Measurements from ENCODE around the gene NBL1. TPM values are rescaled to one million over a fixed set of nuclear protein-coding genes. Genes with fewer than 3 reads are reported as not detected.
"Not testable (repeated sequence)": the region's sequence is repeated elsewhere in the genome, so short reads cannot be mapped to it uniquely, and the experiment has no call there.

NBL1 gene
- total and polyA plus RNA-seq, 7 donors, result 64.1 to 394 (median 128) TPM

DNA sequence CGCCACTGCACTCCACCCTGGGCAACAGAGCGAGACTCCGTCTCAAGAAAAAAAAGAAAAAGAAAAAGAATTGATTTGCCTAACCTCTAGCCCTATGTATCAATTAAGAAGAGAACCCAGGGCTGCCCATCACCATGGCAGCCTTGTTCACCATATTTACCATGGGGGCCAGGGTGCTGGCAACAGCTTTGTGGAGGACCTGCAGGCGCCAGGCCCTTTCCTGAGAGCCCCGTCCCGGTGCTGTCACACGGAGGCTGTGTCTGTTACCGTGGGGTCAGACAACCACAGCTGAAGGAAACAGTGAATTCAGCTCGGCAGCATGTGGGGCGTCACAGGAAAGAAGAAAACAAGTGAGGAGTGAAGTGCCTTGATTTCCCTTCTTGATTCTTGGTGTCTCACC is 6.5 kb upstream of the NBL1 start:
- Histone ChIP-seq H3K27ac (no peak overlapping the region), H3K4me3 (no peak overlapping the region), H3K4me1 (peaks cover 0 to 6% (median 0%) of the 10 kb centered on the region in 4 donors), H3K9me3 (no peaks in the 10 kb centered on the region), H3K27me3 (no peaks in the 10 kb centered on the region), H3K36me3 (no peaks in the 10 kb centered on the region)
- no peak for TF ChIP-seq POLR2A (IDR thresholded peaks at IDR 0.05)
- TF ChIP-seq EP300 (IDR thresholded peaks at IDR 0.05), result no peak
- no peak for TF ChIP-seq POLR2AphosphoS5 (IDR thresholded peaks at IDR 0.05)
- TF ChIP-seq, protein P1, sequence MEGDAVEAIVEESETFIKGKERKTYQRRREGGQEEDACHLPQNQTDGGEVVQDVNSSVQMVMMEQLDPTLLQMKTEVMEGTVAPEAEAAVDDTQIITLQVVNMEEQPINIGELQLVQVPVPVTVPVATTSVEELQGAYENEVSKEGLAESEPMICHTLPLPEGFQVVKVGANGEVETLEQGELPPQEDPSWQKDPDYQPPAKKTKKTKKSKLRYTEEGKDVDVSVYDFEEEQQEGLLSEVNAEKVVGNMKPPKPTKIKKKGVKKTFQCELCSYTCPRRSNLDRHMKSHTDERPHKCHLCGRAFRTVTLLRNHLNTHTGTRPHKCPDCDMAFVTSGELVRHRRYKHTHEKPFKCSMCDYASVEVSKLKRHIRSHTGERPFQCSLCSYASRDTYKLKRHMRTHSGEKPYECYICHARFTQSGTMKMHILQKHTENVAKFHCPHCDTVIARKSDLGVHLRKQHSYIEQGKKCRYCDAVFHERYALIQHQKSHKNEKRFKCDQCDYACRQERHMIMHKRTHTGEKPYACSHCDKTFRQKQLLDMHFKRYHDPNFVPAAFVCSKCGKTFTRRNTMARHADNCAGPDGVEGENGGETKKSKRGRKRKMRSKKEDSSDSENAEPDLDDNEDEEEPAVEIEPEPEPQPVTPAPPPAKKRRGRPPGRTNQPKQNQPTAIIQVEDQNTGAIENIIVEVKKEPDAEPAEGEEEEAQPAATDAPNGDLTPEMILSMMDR (IDR thresholded peaks at IDR 0.05), result no peak
- intact Hi-C loops (cut with DNase I), result no loop called here
- WGBS, 2 donors, result 90 to 93% methylated on average over 10 of the region's 10 CpGs
- DNase-seq, result no peak

DNA sequence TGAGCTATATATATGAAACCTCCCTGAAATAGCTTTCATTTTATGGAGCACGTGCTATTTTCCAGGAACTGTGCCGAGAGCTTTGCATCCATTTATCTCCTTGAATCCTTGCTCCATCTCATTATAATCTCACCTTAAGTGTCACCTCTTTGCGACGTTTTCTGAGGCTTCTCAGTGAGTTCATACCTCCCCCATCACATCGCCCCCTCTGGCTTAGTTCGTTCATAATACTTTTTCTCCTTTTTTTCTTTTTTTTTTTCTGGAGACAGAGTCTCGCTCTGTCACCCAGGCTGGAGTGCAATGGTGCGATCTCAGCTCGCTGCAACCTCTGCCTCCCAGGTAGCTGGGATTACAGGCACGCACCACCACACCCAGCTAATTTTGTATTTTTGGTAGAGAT is 4.9 kb upstream of the NBL1 start:
- H3K4me3 ChIP-seq; H3K36me3 ChIP-seq; DNase-seq; intact Hi-C loops (cut with DNase I); H3K27me3 ChIP-seq; H3K9me3 ChIP-seq; H3K27ac ChIP-seq: not testable (repeated sequence)
- peaks cover 0 to 13% (median 6%) of the 10 kb centered on the region in 4 donors for H3K4me1 ChIP-seq
- WGBS, 2 donors, result 76% methylated on average over 10 of the region's 10 CpGs

DNA sequence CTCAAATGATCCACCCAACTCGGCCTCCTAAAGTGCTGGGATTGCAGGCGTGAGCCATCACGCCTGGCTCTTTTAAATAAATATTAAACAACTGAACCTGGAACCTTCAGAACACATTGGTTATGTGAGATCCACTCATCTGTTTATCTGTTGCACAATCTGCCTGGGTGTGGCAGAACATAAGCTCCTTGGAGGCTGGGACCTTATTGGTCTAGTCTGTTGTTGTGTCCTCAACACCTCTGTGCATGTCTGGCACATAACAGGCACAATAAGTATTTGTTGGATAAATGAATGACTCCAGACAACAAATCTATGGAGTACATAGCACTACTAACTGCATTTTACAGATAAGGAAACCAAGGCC is 4.1 kb upstream of the NBL1 start:
- peak overlapping the region in 1 of 4 donors; percentile 41 for H3K27ac ChIP-seq
- no peak for TF ChIP-seq POLR2AphosphoS5 (IDR thresholded peaks at IDR 0.05)
- no peak for TF ChIP-seq EP300 (IDR thresholded peaks at IDR 0.05)
- TF ChIP-seq, protein P1 (IDR thresholded peaks at IDR 0.05), result no peak
- no peak for TF ChIP-seq POLR2A (IDR thresholded peaks at IDR 0.05)
- WGBS, 2 donors, result 12 to 66% methylated on average over 3 of the region's 3 CpGs
- no peaks in the 10 kb centered on the region for H3K9me3 ChIP-seq
- no peak overlapping the region for H3K4me3 ChIP-seq
- peaks cover 0 to 13% (median 6%) of the 10 kb centered on the region in 4 donors for H3K4me1 ChIP-seq
- H3K36me3 ChIP-seq, result no peaks in the 10 kb centered on the region
- intact Hi-C loops (cut with DNase I), result loop anchor here (5.0 kb wide), 1 partner anchor 43 kb away; a partner anchor contains a TSS
- DNase-seq, result peak; percentile 56
- H3K27me3 ChIP-seq, result no peaks in the 10 kb centered on the region

DNA sequence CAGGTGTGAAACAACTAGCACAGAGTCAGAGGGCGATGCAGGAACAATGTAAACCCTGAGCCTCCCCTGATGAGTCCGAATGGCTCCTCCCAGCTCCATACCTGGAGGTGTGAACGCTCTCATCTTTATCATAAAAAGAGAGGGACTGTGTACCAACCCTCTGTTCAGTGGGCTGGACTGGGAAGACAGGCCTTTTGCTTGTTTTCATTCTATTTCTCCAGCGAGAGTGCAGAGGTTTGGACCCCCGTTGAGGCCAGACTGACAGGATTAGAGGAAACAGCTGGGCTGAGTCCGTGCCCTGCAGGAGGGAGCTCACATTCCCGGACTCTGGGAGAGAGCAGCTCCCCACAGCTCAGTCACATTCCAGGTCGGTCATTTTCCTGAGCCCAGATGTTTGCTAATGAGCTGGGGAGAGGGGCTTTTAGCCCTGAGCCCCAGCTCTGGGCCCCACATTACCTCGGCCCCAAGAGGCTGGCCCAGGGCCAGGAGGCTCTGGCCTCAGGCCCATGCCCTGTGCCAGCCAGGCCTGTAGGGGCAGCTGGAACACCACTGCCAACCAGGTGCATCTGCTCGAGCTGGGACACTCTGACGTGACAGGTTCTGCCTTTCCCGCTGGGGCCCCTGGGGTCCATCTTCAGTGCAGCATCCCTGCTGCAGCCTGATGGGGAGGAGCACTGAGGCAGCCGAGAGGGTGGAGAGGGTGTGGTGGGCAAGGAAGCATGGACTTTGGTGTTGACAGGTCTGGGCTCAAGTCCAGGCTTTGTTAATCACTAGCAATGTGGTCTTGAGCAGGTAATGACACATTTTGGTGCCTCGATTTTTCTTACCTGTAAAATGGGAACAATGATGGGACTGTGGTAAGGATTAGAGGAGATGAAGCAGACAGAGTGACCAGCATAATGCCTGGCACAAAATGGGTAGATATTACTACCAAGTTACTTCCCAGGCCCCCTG is 3.5 kb upstream of the NBL1 start:
- DNase-seq, result peak; percentile 62
- Histone ChIP-seq H3K27ac (peak overlapping the region in 1 of 4 donors; percentile 41), H3K36me3 (no peaks in the 10 kb centered on the region), H3K4me3 (no peak overlapping the region), H3K9me3 (no peaks in the 10 kb centered on the region), H3K27me3 (no peaks in the 10 kb centered on the region), H3K4me1 (peaks cover 0 to 19% (median 9%) of the 10 kb centered on the region in 4 donors)
- intact Hi-C loops (cut with DNase I), result loop anchor here (5.0 kb wide), 1 partner anchor 43 kb away; a partner anchor contains a TSS
- TF ChIP-seq POLR2AphosphoS5 (IDR thresholded peaks at IDR 0.05) (no peak), EP300 (IDR thresholded peaks at IDR 0.05) (no peak)
- TF ChIP-seq, protein P1 (IDR thresholded peaks at IDR 0.05), result no peak
- WGBS, 2 donors, result 11 to 43% methylated on average over 14 of the region's 14 CpGs

DNA sequence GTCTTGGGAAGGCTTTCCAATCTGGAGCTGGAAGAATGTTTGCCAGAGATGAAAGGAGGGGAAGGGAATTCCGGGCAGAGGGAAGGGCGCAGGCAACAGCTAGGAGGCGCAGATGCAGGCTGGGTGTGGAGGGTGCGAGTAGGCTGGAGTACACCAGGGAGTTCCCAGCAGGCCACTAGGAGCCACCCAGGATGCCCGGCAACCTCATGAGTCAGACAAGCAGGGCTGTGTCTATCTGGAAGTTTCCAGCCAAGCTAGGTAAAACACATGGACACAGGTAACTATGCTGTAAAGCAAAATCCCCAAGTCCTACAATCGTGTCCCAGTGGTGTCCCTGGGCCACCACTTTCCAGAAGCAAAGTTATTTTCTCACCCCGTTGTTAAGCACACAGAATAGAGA is 990 bp upstream of the NBL1 start:
- intact Hi-C loops (cut with DNase I), result loop anchor here (5.0 kb wide), 1 partner anchor 46 kb away; a partner anchor contains a TSS
- peaks cover 0 to 43% (median 33%) of the 10 kb centered on the region in 4 donors for H3K4me1 ChIP-seq
- H3K27me3 ChIP-seq, result no peaks in the 10 kb centered on the region
- 11 to 62% methylated on average over 7 of the region's 7 CpGs for WGBS, 2 donors
- H3K36me3 ChIP-seq, result no peaks in the 10 kb centered on the region
- DNase-seq, result peak; percentile 70
- peak overlapping the region; percentile 93 to 94 (median 93) for H3K27ac ChIP-seq
- no peak for TF ChIP-seq EP300 (IDR thresholded peaks at IDR 0.05)
- TF ChIP-seq POLR2A (IDR thresholded peaks at IDR 0.05), result peak in 1 of 2 donors; percentile 12
- H3K4me3 ChIP-seq, result peak overlapping the region; percentile 40 to 89 (median 78)
- no peaks in the 10 kb centered on the region for H3K9me3 ChIP-seq
